ENCODE measurements around the gene WFDC1.

The WFDC1 gene

GRCh38 chr16:84367297-84367680 lies 72.6 kb downstream of the WFDC1 start:
- H3K36me3 Mint-ChIP-seq (ENCODE audit: low read depth) = no peaks in the 10 kb centered on the region
- no peak for TF ChIP-seq CTCF (IDR thresholded peaks at IDR 0.05)
- peaks cover 24% of the 10 kb centered on the region for H3K4me1 Mint-ChIP-seq
- H3K27ac Mint-ChIP-seq = no peak overlapping the region
- no peak for DNase-seq
- peak overlapping the region; percentile 40 for H3K4me3 Mint-ChIP-seq
- H3K9me3 Mint-ChIP-seq = no peaks in the 10 kb centered on the region
- H3K27me3 Mint-ChIP-seq (ENCODE audit: low read depth, poor library complexity) = peaks cover 67% of the 10 kb centered on the region

GRCh38 chr16:84367750-84368307 lies 73.2 kb downstream of the WFDC1 start:
- peaks cover 19% of the 10 kb centered on the region for H3K4me1 Mint-ChIP-seq

GRCh38 chr16:84368308-84368996 lies 73.8 kb downstream of the WFDC1 start, which contains the start of gene ATP2C2:
Gene ATP2C2, plus strand, starts transcription at chr16:84368538. Its CDS starts 78 bp downstream, at chr16:84368616.
- Mint-ChIP-seq H3K27me3 (ENCODE audit: low read depth, poor library complexity) (peaks cover 75% of the 10 kb centered on the region), H3K9me3 (no peaks in the 10 kb centered on the region), H3K4me1 (peaks cover 14% of the 10 kb centered on the region), H3K4me3 (peak within 1 kb of the TSS; percentile 79), H3K36me3 (ENCODE audit: low read depth) (no peaks in the 10 kb centered on the region), H3K27ac (no peak within 1 kb of the TSS)
- TF ChIP-seq CTCF (IDR thresholded peaks at IDR 0.05) = no peak
- DNase-seq = peak; percentile 58

More at GRCh38 chr16:84367750-84368307, 73.2 kb downstream of the WFDC1 start:
- no peaks in the 10 kb centered on the region for H3K9me3 Mint-ChIP-seq
- H3K27me3 Mint-ChIP-seq (ENCODE audit: low read depth, poor library complexity) = peaks cover 70% of the 10 kb centered on the region
- no peak overlapping the region for H3K27ac Mint-ChIP-seq
- H3K36me3 Mint-ChIP-seq (ENCODE audit: low read depth) = no peaks in the 10 kb centered on the region
- TF ChIP-seq CTCF (IDR thresholded peaks at IDR 0.05) = no peak
- peak overlapping the region; percentile 36 for H3K4me3 Mint-ChIP-seq
- no peak for DNase-seq

- Mint-ChIP-seq H3K4me1 (peaks cover 8% of the 10 kb centered on the region), H3K9me3 (no peaks in the 10 kb centered on the region), H3K27ac (no peak overlapping the region), H3K27me3 (ENCODE audit: low read depth, poor library complexity) (peaks cover 78% of the 10 kb centered on the region), H3K36me3 (ENCODE audit: low read depth) (no peaks in the 10 kb centered on the region), H3K4me3 (peak overlapping the region; percentile 79)
- no peak for DNase-seq
- TF ChIP-seq CTCF (IDR thresholded peaks at IDR 0.05) = no peak
These were observed 74.4 kb downstream of the WFDC1 start for GRCh38 chr16:84369105-84369504.

GRCh38 chr16:84369938-84370627 lies 75.4 kb downstream of the WFDC1 start:
- no peak overlapping the region for H3K4me3 Mint-ChIP-seq
- H3K27ac Mint-ChIP-seq = no peak overlapping the region
- no peaks in the 10 kb centered on the region for H3K36me3 Mint-ChIP-seq (ENCODE audit: low read depth)
- no peaks in the 10 kb centered on the region for H3K9me3 Mint-ChIP-seq
- no peak for DNase-seq
- no peak for TF ChIP-seq CTCF (IDR thresholded peaks at IDR 0.05)
- peaks cover 4% of the 10 kb centered on the region for H3K4me1 Mint-ChIP-seq
- peaks cover 82% of the 10 kb centered on the region for H3K27me3 Mint-ChIP-seq (ENCODE audit: low read depth, poor library complexity)
